T-helper 2 cell treated with Interferon-gamma antibody and Interleukin-4, amounts not matched to agents 5 μg/mL and 100 μg/mL, for 36 hours (primary cell): ENCODE data around the gene USP25.

ENCODE experiments used
- DNase-seq: peaks from one replicate; pipeline ENCODE4 v3.0.0; 2021; ENCODE audit warnings: low spot score
- H3K27ac Mint-ChIP-seq: one replicate; pipeline ENCODE4 v1.8.0; 2021; ENCODE audit warnings: mild to moderate bottlenecking, mixed read lengths
- H3K27me3 Mint-ChIP-seq: one replicate; pipeline ENCODE4 v1.8.0; 2021; ENCODE audit warnings: low read depth, mixed read lengths
- H3K36me3 Mint-ChIP-seq: one replicate; pipeline ENCODE4 v1.8.0; 2021; ENCODE audit warnings: low read depth, mixed read lengths
- H3K4me1 Mint-ChIP-seq: one replicate; pipeline ENCODE4 v1.8.0; 2021; ENCODE audit warnings: low read depth, mixed read lengths
- H3K4me3 Mint-ChIP-seq: one replicate; pipeline ENCODE4 v1.8.0; 2022; ENCODE audit warnings: mild to moderate bottlenecking, moderate library complexity, mixed read lengths
- H3K9me3 Mint-ChIP-seq: one replicate; pipeline ENCODE4 v1.8.0; 2021; ENCODE audit warnings: mixed read lengths

The USP25 gene

GRCh38 chr21:15825700-15826099, 95.9 kb downstream of the USP25 start:
- Mint-ChIP-seq H3K27ac (no peak overlapping the region), H3K4me1 (peaks cover 27% of the 10 kb centered on the region), H3K9me3 (no peaks in the 10 kb centered on the region), H3K27me3 (no peaks in the 10 kb centered on the region), H3K36me3 (peaks cover 21% of the 10 kb centered on the region), H3K4me3 (no peak overlapping the region)
- no peak for DNase-seq

- H3K27me3 Mint-ChIP-seq: no peaks in the 10 kb centered on the region
- H3K27ac Mint-ChIP-seq: peak overlapping the region; percentile 39
- no peak for DNase-seq
- H3K36me3 Mint-ChIP-seq: peaks cover 23% of the 10 kb centered on the region
- peaks cover 29% of the 10 kb centered on the region for H3K4me1 Mint-ChIP-seq
- no peaks in the 10 kb centered on the region for H3K9me3 Mint-ChIP-seq
- H3K4me3 Mint-ChIP-seq: no peak overlapping the region
Measured at GRCh38 chr21:15826147-15826780, 96.5 kb downstream of the USP25 start.

GRCh38 chr21:15826908-15827601, 97.3 kb downstream of the USP25 start:
- DNase-seq: no peak
- H3K27ac Mint-ChIP-seq: no peak overlapping the region
- H3K4me1 Mint-ChIP-seq: peaks cover 33% of the 10 kb centered on the region
- no peaks in the 10 kb centered on the region for H3K9me3 Mint-ChIP-seq
- H3K27me3 Mint-ChIP-seq: no peaks in the 10 kb centered on the region
- no peak overlapping the region for H3K4me3 Mint-ChIP-seq
- peaks cover 29% of the 10 kb centered on the region for H3K36me3 Mint-ChIP-seq

- DNase-seq: no peak
- Mint-ChIP-seq H3K4me1 (peaks cover 13% of the 10 kb centered on the region), H3K36me3 (peaks cover 24% of the 10 kb centered on the region), H3K27me3 (no peaks in the 10 kb centered on the region), H3K27ac (no peak overlapping the region), H3K9me3 (no peaks in the 10 kb centered on the region), H3K4me3 (no peak overlapping the region)
Measured at GRCh38 chr21:15831497-15831896, 101.7 kb downstream of the USP25 start.

- Mint-ChIP-seq H3K4me3 (no peak overlapping the region), H3K9me3 (no peaks in the 10 kb centered on the region), H3K27me3 (no peaks in the 10 kb centered on the region), H3K27ac (no peak overlapping the region), H3K36me3 (peaks cover 7% of the 10 kb centered on the region), H3K4me1 (peaks cover 4% of the 10 kb centered on the region)
- no peak for DNase-seq
Measured at GRCh38 chr21:15837645-15838044, 107.9 kb downstream of the USP25 start.

GRCh38 chr21:15839026-15839425, 109.2 kb downstream of the USP25 start:
- Mint-ChIP-seq H3K27ac (no peak overlapping the region), H3K9me3 (no peaks in the 10 kb centered on the region), H3K36me3 (peaks cover 12% of the 10 kb centered on the region), H3K4me3 (no peak overlapping the region), H3K4me1 (peaks cover 4% of the 10 kb centered on the region), H3K27me3 (no peaks in the 10 kb centered on the region)
- DNase-seq: no peak

- Mint-ChIP-seq H3K9me3 (no peaks in the 10 kb centered on the region), H3K36me3 (peaks cover 8% of the 10 kb centered on the region), H3K27me3 (no peaks in the 10 kb centered on the region), H3K27ac (no peak overlapping the region), H3K4me3 (no peak overlapping the region), H3K4me1 (peaks cover 4% of the 10 kb centered on the region)
- DNase-seq: no peak
Measured at GRCh38 chr21:15839601-15840000, 109.8 kb downstream of the USP25 start.

GRCh38 chr21:15840406-15840805, 110.6 kb downstream of the USP25 start:
- no peak for DNase-seq
- no peaks in the 10 kb centered on the region for H3K27me3 Mint-ChIP-seq
- peaks cover 4% of the 10 kb centered on the region for H3K4me1 Mint-ChIP-seq
- H3K4me3 Mint-ChIP-seq: no peak overlapping the region
- no peaks in the 10 kb centered on the region for H3K9me3 Mint-ChIP-seq
- peaks cover 4% of the 10 kb centered on the region for H3K36me3 Mint-ChIP-seq
- H3K27ac Mint-ChIP-seq: no peak overlapping the region

- peaks cover 7% of the 10 kb centered on the region for H3K36me3 Mint-ChIP-seq
- no peaks in the 10 kb centered on the region for H3K9me3 Mint-ChIP-seq
Measured at GRCh38 chr21:15841856-15842564, 112.2 kb downstream of the USP25 start.

GRCh38 chr21:15842565-15842880, 112.7 kb downstream of the USP25 start:
- DNase-seq: no peak
- Mint-ChIP-seq H3K27ac (no peak overlapping the region), H3K4me3 (no peak overlapping the region), H3K4me1 (peaks cover under 1% of the 10 kb centered on the region), H3K9me3 (no peaks in the 10 kb centered on the region), H3K36me3 (peaks cover 7% of the 10 kb centered on the region), H3K27me3 (no peaks in the 10 kb centered on the region)

More at GRCh38 chr21:15841856-15842564, 112.2 kb downstream of the USP25 start:
- H3K4me3 Mint-ChIP-seq: no peak overlapping the region
- H3K27me3 Mint-ChIP-seq: no peaks in the 10 kb centered on the region
- H3K27ac Mint-ChIP-seq: no peak overlapping the region
- peaks cover 4% of the 10 kb centered on the region for H3K4me1 Mint-ChIP-seq
- DNase-seq: no peak

GRCh38 chr21:15843766-15844165, 114.0 kb downstream of the USP25 start:
- H3K27me3 Mint-ChIP-seq: no peaks in the 10 kb centered on the region
- H3K4me3 Mint-ChIP-seq: no peak overlapping the region
- peaks cover 10% of the 10 kb centered on the region for H3K36me3 Mint-ChIP-seq
- DNase-seq: no peak
- no peaks in the 10 kb centered on the region for H3K9me3 Mint-ChIP-seq
- H3K4me1 Mint-ChIP-seq: no peaks in the 10 kb centered on the region
- H3K27ac Mint-ChIP-seq: no peak overlapping the region

- Mint-ChIP-seq H3K27me3 (no peaks in the 10 kb centered on the region), H3K9me3 (no peaks in the 10 kb centered on the region), H3K4me1 (no peaks in the 10 kb centered on the region), H3K36me3 (peaks cover 11% of the 10 kb centered on the region), H3K4me3 (no peak overlapping the region), H3K27ac (no peak overlapping the region)
- DNase-seq: no peak
Measured at GRCh38 chr21:15848634-15849560, 119.1 kb downstream of the USP25 start.

GRCh38 chr21:15849927-15850326, 120.1 kb downstream of the USP25 start:
- no peak for DNase-seq
- Mint-ChIP-seq H3K4me1 (no peaks in the 10 kb centered on the region), H3K27ac (no peak overlapping the region), H3K9me3 (no peaks in the 10 kb centered on the region), H3K36me3 (peaks cover 19% of the 10 kb centered on the region), H3K27me3 (no peaks in the 10 kb centered on the region), H3K4me3 (no peak overlapping the region)
